Measurements from ENCODE around the gene CPN2.

The CPN2 gene

DNA sequence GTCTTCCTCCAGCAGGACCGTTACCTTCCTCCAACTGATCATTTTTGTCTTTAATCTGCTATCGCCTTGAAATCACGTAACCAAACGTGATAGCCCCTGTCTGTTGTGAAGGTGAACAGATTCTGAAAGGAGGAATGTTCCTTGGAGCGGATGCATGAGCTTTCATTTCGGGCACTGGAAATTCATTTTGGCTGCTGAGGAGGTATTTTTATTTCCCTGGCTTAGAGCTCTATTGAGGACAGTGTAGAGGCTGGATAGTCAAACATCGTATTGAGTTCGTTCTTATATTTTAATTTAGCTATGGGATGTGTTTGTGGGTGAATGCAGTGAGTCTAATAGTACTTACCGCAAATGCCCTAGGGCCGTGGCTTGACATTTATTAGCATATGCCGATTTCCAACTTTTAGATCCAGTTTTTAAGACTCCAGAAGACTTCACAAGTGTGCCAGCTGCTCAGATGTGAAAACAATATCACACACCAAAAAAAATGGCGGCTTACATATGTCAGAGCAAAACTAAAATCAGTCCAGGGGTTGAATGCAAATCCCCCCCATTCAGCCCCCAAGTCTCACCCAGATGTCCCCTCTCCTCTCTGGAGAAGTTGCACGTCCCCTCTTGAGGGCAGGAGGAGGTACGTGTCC is 22.1 kb downstream of the CPN2 start:
- DNase-seq (ENCODE audit: low read depth, low spot score) = no peak

DNA sequence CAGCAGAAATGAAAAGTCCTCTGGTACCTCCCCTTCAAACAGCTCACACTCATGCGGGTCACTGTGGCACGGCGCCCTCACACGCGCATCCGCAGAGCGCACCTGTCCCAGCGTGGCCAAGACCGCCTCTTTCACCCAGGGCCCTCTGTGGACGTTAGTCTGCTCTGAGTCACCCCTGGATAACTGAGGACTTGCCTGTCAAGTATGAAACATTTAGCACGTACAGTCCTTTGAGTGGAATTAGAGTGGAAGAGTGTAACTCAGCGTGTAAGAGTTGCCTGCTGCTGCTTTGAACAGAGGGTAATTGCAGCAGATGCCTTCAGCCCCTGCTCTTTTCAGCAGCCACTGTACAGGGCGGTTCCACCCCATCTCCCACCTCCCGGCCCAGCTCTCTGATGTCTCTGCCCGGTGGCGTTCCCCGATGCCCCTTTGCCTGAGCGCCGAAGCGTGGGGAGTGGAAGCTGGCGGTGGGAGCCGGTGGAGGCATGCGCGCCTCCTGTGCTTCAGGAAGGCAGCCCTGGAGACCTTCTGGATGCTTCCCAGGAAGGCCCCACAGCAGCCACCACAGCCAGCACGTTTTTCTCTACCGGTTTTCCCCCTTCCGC is 23.0 kb downstream of the CPN2 start:
- DNase-seq (ENCODE audit: low read depth, low spot score) = no peak

- no peak for DNase-seq (ENCODE audit: low read depth, low spot score)
Measured at GRCh38 chr3:194327218-194328052, 23.7 kb downstream of the CPN2 start.

- no peak for DNase-seq (ENCODE audit: low read depth, low spot score)
Measured at GRCh38 chr3:194326968-194327217, 24.2 kb downstream of the CPN2 start.

GRCh38 chr3:194326192-194326967 is 24.7 kb downstream of the CPN2 start:
- DNase-seq (ENCODE audit: low read depth, low spot score) = peak; percentile 63

GRCh38 chr3:194325424-194326153 is 25.5 kb downstream of the CPN2 start:
- DNase-seq (ENCODE audit: low read depth, low spot score) = no peak

- no peak for DNase-seq (ENCODE audit: low read depth, low spot score)
Measured at GRCh38 chr3:194324823-194325327, 26.3 kb downstream of the CPN2 start.

DNA sequence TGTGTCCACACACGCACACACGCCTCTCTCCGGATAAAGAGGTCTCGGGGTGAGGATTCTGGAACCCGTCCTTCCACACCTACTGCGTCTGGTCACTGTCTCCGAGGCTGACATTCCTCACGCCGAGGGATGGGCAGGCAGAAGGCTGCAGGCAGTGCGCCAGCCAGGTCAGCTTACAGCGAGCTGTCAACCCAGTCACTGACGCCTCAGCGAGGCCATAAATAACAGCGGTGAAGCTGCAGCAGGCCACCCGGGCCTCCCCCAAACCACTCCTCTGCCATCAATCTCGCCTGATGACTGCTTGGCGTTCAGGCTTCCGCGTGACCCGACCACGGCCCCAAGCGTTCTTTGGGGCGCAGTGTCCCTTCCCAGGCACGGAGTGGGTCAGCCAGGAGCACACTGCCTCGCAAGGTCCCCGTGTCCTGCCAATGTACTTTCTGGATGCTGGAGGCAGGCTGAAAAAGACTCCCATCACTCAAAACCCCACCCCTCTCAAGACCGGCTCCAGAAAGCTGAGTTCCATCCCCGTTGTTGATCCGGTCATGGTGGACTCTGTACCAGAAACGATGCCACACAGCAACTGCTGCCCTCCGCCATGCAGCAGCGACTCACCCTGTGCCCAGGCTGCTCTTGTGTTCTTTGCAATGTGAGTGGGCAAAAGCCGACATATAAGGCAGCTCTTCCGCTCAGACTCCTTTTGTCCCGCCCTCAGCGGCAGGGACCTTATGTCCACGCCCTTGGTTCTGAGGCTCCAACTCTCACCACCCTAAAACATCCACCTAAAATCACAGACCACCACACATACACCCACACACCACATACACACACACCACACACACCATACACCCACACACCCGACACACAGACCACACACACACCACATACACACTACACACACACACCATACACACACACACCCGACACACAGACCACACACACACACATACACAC is 27.1 kb downstream of the CPN2 start:
- DNase-seq (ENCODE audit: low read depth, low spot score) = peak; percentile 96

- DNase-seq (ENCODE audit: low read depth, low spot score) = no peak
Measured at GRCh38 chr3:194322678-194323211, 28.4 kb downstream of the CPN2 start.

GRCh38 chr3:194321693-194322640 is 29.2 kb downstream of the CPN2 start:
- DNase-seq (ENCODE audit: low read depth, low spot score) = no peak

DNA sequence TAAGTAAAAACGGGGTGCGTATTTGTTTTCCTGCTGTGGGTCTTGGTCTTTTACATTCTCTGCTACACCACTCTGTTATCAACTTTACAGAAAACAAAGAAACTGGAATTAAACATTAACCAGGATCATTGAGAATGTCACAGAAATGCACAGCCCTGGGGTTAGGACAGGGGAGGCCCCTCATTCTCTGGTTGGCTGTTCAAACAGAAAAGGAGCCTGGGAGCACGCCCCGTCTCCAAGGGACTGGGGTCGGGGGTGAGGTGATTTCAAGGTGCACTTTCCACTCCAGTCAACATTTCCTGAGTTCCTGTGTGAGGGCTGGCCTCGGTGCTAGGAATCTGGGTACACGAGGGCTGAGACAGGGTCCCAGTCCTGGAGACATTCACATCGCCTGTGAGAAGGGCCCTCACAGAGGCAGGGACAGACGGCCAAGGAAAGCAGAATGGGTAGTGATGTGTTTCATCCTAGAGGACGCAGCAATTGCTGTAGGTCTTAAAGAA is 30.3 kb downstream of the CPN2 start:
- DNase-seq (ENCODE audit: low read depth, low spot score) = no peak

DNA sequence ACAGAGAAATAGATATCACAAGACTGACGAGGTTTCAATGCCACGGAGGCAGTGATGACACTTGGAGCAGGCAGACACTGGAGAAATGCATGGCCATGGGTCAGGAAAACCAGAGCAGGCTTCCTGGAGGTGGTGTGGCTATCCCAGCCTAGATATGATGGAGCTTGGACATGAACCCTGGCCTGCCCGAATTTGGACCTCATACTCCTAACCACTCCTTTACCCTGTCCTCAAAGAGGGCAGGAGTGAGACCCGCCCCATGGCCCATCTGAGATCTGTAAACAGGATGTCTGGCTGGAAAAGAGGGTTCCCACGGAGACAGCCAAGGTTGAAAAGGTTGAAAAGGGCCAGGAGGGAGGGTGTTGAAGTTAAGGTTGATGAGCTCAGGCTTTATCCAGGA is 31.0 kb downstream of the CPN2 start:
- no peak for DNase-seq (ENCODE audit: low read depth, low spot score)

GRCh38 chr3:194318511-194319161 is 32.5 kb downstream of the CPN2 start:
- DNase-seq (ENCODE audit: low read depth, low spot score) = no peak

GRCh38 chr3:194316918-194317317 is 34.2 kb downstream of the CPN2 start:
- DNase-seq (ENCODE audit: low read depth, low spot score) = no peak

- no peak for DNase-seq (ENCODE audit: low read depth, low spot score)
Measured at GRCh38 chr3:194315965-194316361, 35.2 kb downstream of the CPN2 start.

DNA sequence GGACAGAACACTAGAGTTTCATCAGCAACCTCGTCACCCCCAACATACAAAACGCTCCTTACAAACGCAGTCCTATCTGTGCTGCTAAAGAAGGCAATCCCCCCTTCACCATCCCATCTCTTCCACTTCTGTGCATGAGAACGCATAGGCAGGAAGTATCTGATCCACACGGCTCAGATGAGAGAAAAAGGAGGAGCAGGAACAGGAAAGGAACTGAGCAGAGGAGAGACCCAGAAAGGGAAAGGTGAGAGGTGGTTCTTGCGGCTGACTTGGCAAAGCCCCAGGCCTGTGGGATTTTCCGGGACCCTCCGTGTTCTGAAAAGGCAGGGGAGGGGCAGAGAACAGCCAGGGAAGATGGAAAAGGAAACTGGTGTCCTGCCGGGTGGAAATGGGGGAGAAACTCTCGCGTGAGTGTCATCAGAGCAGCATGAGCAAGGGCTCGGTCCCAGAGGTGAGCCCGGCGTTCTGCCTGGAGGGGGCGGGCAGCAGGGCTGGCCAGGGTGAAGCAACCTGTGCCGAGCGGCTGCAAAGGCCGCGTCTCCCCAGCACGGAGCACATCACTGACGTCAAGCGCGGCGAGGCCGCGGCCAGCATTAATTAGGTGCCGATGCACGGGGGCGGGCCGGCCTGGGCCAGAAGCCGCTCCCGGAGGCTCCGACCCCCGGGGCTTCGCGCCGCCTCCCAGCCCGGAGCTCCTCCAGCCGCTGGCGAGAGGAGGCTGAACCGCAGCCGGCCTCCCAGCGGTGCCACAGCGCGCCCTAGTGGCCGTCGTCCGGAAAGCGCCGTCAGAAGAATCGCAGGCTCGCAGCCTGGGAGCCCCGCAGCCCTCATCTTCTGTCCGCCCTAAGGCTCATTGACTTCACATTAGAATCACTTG is 35.8 kb downstream of the CPN2 start:
- DNase-seq (ENCODE audit: low read depth, low spot score) = peak; percentile 98

DNA sequence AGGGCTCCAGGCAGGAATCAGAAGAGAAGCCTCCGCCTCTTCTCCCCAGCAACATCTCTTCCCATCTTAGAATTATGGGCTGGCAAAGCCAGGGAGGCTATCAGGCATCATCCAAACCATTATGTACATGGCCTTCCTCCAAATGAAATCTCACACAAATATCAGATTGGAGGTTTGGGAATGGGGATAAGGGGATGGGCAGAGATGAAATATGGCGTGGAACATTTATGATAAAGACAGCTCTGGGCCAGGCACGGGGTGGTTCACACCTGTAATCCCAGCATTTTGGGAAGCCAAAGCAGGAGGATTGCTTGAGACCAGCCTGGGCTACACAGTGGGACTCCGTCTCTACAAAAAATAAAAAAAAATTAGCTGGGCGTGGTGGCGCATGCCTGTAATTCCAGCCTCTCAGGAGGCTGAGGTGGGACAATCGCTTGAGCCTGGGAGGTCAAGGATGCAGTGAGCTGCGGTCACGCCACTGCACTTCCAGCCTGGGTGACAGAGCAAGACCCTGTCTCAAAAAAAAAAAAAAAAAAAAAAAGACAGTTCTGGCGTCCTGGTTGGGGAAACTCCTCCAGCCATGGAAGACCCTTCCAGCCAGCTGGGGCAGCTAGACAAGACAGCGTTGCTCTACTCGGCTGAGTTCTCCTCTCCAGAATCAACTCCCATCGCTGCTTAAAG is 36.6 kb downstream of the CPN2 start:
- peak; percentile 69 for DNase-seq (ENCODE audit: low read depth, low spot score)
